WTC11 (cell line): ENCODE measurements around the gene UAP1L1. TPM values are rescaled to one million over a fixed set of nuclear protein-coding genes. Genes with fewer than 3 reads are reported as not detected.

ENCODE experiments used
- ATAC-seq: fragments of 200-7000 bp; cut with Tn5 transposase; 2 replicates; pipeline ENCODE4 v1.10.0; 2021; ENCODE audit warnings: mild to moderate bottlenecking, moderate library complexity
- CTCF ChIA-PET: fragments of 300-600 bp; sonication (Branson Sonifier 250); formaldehyde crosslinking; loops from one replicate; lab custom pipeline; 2021; ENCODE audit warnings: antibody characterized with exemption; lab: Charles Lee
- POLR2A ChIA-PET: fragments of 350-600 bp; sonication (Branson Sonifier 250); formaldehyde crosslinking; loops from one replicate; lab custom pipeline; 2021; ENCODE audit warnings: antibody characterized with exemption; lab: Charles Lee
- DNase-seq: peaks from one replicate; pipeline ENCODE4 v3.0.0; 2021; ENCODE audit warnings: low spot score
- H3K27ac Mint-ChIP-seq: 2 replicates; pipeline ENCODE4 v1.8.0; 2021; ENCODE audit warnings: mixed read lengths
- H3K27me3 Mint-ChIP-seq: 2 replicates; pipeline ENCODE4 v1.8.0; 2021; ENCODE audit warnings: low read depth, mild to moderate bottlenecking, moderate library complexity, mixed read lengths
- H3K36me3 Mint-ChIP-seq: 2 replicates; pipeline ENCODE4 v1.8.0; 2021; ENCODE audit warnings: mixed read lengths
- H3K4me1 Mint-ChIP-seq: 2 replicates; pipeline ENCODE4 v1.8.0; 2022; ENCODE audit warnings: mixed read lengths
- H3K4me3 Mint-ChIP-seq: 2 replicates; pipeline ENCODE4 v1.8.0; 2021; ENCODE audit warnings: mild to moderate bottlenecking, moderate library complexity, mixed read lengths
- H3K9me3 Mint-ChIP-seq: 2 replicates; pipeline ENCODE4 v1.8.0; 2021; ENCODE audit warnings: mixed read lengths
- CREM ChIP-seq: sonication (generic); formaldehyde crosslinking; IDR thresholded peaks from 2 replicates; pipeline ENCODE4 v1.8.1; 2022; ENCODE audit warnings: mild to moderate bottlenecking, missing genetic modification reagents, moderate library complexity
- HMGA2 ChIP-seq: fragments of 250-450 bp; sonication (Bioruptor Pico); IDR thresholded peaks from 2 replicates; pipeline ENCODE4 v1.4.0; 2021; ENCODE audit warnings: mild to moderate bottlenecking, moderate library complexity
- MYBL2 ChIP-seq: sonication (generic); formaldehyde crosslinking; IDR thresholded peaks from 2 replicates; pipeline ENCODE4 v1.8.1; 2023; ENCODE audit warnings: mild to moderate bottlenecking, moderate library complexity, missing genetic modification reagents
- SMAD3 ChIP-seq: sonication (generic); formaldehyde crosslinking; IDR thresholded peaks from 2 replicates; pipeline ENCODE4 v1.8.0; 2022; ENCODE audit warnings: missing genetic modification reagents, mild to moderate bottlenecking, borderline replicate concordance
- TP53 ChIP-seq: sonication (generic); formaldehyde crosslinking; IDR thresholded peaks from 2 replicates; pipeline ENCODE4 v1.8.1; 2023; ENCODE audit warnings: mild to moderate bottlenecking, missing genetic modification reagents
- ZNF232 ChIP-seq: sonication (generic); formaldehyde crosslinking; IDR thresholded peaks from 2 replicates; pipeline ENCODE4 v1.8.0; 2022; ENCODE audit warnings: mild to moderate bottlenecking, missing genetic modification reagents
- ZNF671 ChIP-seq: fragments of 250-450 bp; sonication (Bioruptor Pico); IDR thresholded peaks from 2 replicates; pipeline ENCODE4 v1.8.0; 2021; ENCODE audit warnings: mild to moderate bottlenecking
- total RNA-seq: library from RNA; stranded (reverse); gene quantifications from 3 replicates; pipeline ENCODE4 v1.2.3, GENCODE V29; 2021
- TF ChIP-seq, protein P1 (sequence below): sonication (generic); formaldehyde crosslinking; IDR thresholded peaks from 2 replicates; pipeline ENCODE4 v1.8.1; 2023; ENCODE audit warnings: mild to moderate bottlenecking, missing genetic modification reagents
- TF ChIP-seq, protein P2 (sequence below): sonication (generic); formaldehyde crosslinking; IDR thresholded peaks from 2 replicates; pipeline ENCODE4 v1.8.1; 2022; ENCODE audit warnings: low read depth, mild to moderate bottlenecking, moderate library complexity, missing genetic modification reagents, borderline replicate concordance
- TF ChIP-seq, protein P3 (sequence below): sonication (generic); formaldehyde crosslinking; IDR thresholded peaks from 2 replicates; pipeline ENCODE4 v1.8.1; 2022; ENCODE audit warnings: mild to moderate bottlenecking, missing genetic modification reagents, moderate library complexity, borderline replicate concordance
- TF ChIP-seq, protein P4 (sequence below): sonication (generic); formaldehyde crosslinking; conservative IDR thresholded peaks from 2 replicates; pipeline ENCODE4 v1.8.1; 2022; ENCODE audit warnings: mild to moderate bottlenecking, missing genetic modification reagents
- TF ChIP-seq, protein P5 (sequence below): fragments of 250-450 bp; sonication (Bioruptor Pico); IDR thresholded peaks from 2 replicates; pipeline ENCODE4 v2.1.2; 2022; ENCODE audit warnings: mild to moderate bottlenecking, moderate library complexity
- TF ChIP-seq, protein P6 (sequence below): sonication (generic); formaldehyde crosslinking; IDR thresholded peaks from 2 replicates; pipeline ENCODE4 v1.8.0; 2022; ENCODE audit warnings: mild to moderate bottlenecking, missing genetic modification reagents
- TF ChIP-seq, protein P7 (sequence below): sonication (generic); formaldehyde crosslinking; IDR thresholded peaks from 2 replicates; pipeline ENCODE4 v1.8.0; 2022; ENCODE audit warnings: mild to moderate bottlenecking, missing genetic modification reagents
- TF ChIP-seq, protein P8 (sequence below): fragments of 250-450 bp; sonication (Bioruptor Pico); IDR thresholded peaks from 2 replicates; pipeline ENCODE4 v1.9.0; 2021; ENCODE audit warnings: mild to moderate bottlenecking

Gene UAP1L1
- total RNA-seq, 1 experiment from 2014 or later: 17.7 TPM

DNA sequence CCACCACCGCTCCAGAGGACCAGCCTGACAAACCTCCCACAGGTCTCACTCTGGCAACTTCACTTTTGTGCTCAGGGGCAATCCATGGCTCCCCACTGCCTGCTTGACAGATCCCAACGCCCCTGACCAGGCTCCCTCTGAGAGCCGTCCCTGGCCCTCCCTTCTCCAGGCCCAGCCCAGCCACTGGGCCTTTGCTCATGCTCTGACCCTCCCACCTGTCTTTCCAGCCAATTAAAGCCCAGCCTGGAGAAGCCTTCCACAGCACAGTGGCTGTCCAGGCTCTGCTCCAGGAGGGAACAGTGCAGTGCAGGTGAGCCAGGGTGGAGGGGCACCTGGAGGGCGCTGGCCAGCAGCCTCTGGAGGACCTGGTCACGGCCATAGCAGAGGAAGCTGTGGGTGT, 26.7 kb upstream of the UAP1L1 start:
- Mint-ChIP-seq H3K4me3 (no peak overlapping the region), H3K36me3 (no peaks in the 10 kb centered on the region), H3K27me3 (peaks cover 56% of the 10 kb centered on the region), H3K4me1 (peaks cover 6% of the 10 kb centered on the region; the same call in 1 of the 2 replicates), H3K9me3 (no peaks in the 10 kb centered on the region), H3K27ac (no peak overlapping the region)
- ATAC-seq (no peak), DNase-seq (no peak)
- POLR2A ChIA-PET: no interaction called here
- CTCF ChIA-PET: interaction anchor here (1.4 to 3.4 kb wide), 7 partner anchors 16 to 242 kb away, joined by 4 to 179 read pairs (median 17); partner anchors contain the start of genes ABCA2, MAN1B1, RNF224 and SAPCD2
- TF ChIP-seq HMGA2 (CRISPR knock-in tag): no peak
- no peak for TF ChIP-seq ZNF232 (CRISPR knock-in tag)
- TF ChIP-seq, protein P1, sequence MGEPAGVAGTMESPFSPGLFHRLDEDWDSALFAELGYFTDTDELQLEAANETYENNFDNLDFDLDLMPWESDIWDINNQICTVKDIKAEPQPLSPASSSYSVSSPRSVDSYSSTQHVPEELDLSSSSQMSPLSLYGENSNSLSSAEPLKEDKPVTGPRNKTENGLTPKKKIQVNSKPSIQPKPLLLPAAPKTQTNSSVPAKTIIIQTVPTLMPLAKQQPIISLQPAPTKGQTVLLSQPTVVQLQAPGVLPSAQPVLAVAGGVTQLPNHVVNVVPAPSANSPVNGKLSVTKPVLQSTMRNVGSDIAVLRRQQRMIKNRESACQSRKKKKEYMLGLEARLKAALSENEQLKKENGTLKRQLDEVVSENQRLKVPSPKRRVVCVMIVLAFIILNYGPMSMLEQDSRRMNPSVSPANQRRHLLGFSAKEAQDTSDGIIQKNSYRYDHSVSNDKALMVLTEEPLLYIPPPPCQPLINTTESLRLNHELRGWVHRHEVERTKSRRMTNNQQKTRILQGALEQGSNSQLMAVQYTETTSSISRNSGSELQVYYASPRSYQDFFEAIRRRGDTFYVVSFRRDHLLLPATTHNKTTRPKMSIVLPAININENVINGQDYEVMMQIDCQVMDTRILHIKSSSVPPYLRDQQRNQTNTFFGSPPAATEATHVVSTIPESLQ: no peak
- TF ChIP-seq, protein P2, sequence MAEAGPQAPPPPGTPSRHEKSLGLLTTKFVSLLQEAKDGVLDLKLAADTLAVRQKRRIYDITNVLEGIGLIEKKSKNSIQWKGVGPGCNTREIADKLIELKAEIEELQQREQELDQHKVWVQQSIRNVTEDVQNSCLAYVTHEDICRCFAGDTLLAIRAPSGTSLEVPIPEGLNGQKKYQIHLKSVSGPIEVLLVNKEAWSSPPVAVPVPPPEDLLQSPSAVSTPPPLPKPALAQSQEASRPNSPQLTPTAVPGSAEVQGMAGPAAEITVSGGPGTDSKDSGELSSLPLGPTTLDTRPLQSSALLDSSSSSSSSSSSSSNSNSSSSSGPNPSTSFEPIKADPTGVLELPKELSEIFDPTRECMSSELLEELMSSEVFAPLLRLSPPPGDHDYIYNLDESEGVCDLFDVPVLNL (CRISPR knock-in tag): no peak
- TF ChIP-seq, protein P3, sequence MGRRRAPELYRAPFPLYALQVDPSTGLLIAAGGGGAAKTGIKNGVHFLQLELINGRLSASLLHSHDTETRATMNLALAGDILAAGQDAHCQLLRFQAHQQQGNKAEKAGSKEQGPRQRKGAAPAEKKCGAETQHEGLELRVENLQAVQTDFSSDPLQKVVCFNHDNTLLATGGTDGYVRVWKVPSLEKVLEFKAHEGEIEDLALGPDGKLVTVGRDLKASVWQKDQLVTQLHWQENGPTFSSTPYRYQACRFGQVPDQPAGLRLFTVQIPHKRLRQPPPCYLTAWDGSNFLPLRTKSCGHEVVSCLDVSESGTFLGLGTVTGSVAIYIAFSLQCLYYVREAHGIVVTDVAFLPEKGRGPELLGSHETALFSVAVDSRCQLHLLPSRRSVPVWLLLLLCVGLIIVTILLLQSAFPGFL: no peak
- TF ChIP-seq, protein P4, sequence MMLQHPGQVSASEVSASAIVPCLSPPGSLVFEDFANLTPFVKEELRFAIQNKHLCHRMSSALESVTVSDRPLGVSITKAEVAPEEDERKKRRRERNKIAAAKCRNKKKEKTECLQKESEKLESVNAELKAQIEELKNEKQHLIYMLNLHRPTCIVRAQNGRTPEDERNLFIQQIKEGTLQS (CRISPR knock-in tag): no peak

DNA sequence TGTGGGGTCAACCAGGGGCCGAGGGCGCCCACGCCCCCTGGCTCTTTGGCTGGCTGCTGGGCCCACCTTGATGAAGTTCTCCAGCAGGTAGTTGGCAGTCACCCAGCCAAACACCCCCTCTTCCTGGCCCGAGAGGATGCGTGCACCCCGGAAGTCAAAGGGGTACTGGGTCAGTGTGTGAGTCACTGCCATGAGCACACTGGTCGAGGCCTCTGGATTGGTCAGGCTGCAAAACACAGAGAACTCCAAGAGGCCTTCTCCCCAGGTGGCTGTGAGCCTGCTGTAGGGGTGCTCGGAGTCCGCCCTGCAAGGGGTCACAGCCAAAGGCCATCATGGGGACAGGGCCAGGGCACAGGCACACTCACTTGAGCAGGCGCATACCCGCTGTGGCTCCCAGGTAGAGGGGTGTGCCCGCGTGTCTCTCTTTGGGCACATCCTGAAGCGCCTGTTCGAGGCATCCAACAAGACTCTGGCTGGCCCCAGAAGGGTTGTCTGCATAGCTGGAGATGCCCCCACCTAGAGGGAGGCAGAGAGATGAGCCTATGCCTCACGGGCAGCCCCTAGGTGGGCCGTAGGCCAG, 26.1 kb upstream of the UAP1L1 start:
- DNase-seq (no peak), ATAC-seq (no peak)
- ChIA-PET POLR2A (no interaction called here), CTCF (interaction anchor here (3.3 to 10.4 kb wide), 4 partner anchors 16 to 22 kb away, joined by 40 to 240 read pairs (median 120); partner anchors contain the start of genes ABCA2 and SAPCD2)
- no peak for TF ChIP-seq TP53 (CRISPR knock-in tag)
- TF ChIP-seq ZNF671 (CRISPR knock-in tag): no peak
- H3K4me1 Mint-ChIP-seq: peaks cover 6% of the 10 kb centered on the region; the same call in 1 of the 2 replicates
- H3K4me3 Mint-ChIP-seq: no peak overlapping the region
- no peak overlapping the region for H3K27ac Mint-ChIP-seq
- H3K9me3 Mint-ChIP-seq: no peaks in the 10 kb centered on the region
- H3K36me3 Mint-ChIP-seq: no peaks in the 10 kb centered on the region
- peaks cover 56% of the 10 kb centered on the region for H3K27me3 Mint-ChIP-seq

DNA sequence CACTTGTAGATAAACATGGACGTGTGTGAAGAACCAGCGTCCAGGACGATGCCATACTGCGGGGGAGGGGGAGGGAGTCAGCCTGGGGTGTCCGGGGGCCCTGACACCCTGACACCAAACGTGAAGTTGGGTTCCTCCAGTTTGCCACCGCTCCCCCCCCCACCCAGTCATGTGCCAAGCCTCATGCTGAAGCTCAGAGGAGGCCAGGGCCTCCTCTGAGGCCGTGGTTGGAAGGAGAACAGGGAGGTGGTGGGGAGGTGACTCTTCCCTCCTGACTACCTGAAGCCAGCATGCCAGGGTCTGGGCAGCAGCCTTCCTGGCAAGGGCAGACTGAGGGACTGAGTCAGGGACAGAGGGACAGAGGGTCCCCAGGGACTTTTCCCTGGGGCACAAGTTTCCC, 25.0 kb upstream of the UAP1L1 start:
- H3K27ac Mint-ChIP-seq: no peak overlapping the region
- CTCF ChIA-PET: interaction anchor here (0.7 to 10.4 kb wide), 11 partner anchors 15 to 294 kb away, joined by 3 to 240 read pairs (median 3); partner anchors contain the start of genes LCN8, RNF208 and SAPCD2
- ATAC-seq: no peak
- H3K36me3 Mint-ChIP-seq: no peaks in the 10 kb centered on the region
- peaks cover 54% of the 10 kb centered on the region for H3K27me3 Mint-ChIP-seq
- POLR2A ChIA-PET: no interaction called here
- H3K9me3 Mint-ChIP-seq: no peaks in the 10 kb centered on the region
- DNase-seq: no peak
- H3K4me3 Mint-ChIP-seq: no peak overlapping the region
- H3K4me1 Mint-ChIP-seq: peaks cover 6% of the 10 kb centered on the region; the same call in 1 of the 2 replicates
- no peak for TF ChIP-seq CREM (CRISPR knock-in tag)
- TF ChIP-seq, protein P5, sequence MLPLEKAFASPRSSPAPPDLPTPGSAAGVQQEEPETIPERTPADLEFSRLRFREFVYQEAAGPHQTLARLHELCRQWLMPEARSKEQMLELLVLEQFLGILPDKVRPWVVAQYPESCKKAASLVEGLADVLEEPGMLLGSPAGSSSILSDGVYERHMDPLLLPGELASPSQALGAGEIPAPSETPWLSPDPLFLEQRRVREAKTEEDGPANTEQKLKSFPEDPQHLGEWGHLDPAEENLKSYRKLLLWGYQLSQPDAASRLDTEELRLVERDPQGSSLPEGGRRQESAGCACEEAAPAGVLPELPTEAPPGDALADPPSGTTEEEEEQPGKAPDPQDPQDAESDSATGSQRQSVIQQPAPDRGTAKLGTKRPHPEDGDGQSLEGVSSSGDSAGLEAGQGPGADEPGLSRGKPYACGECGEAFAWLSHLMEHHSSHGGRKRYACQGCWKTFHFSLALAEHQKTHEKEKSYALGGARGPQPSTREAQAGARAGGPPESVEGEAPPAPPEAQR (CRISPR knock-in tag): no peak
- TF ChIP-seq MYBL2 (CRISPR knock-in tag): no peak
- TF ChIP-seq, protein P6, sequence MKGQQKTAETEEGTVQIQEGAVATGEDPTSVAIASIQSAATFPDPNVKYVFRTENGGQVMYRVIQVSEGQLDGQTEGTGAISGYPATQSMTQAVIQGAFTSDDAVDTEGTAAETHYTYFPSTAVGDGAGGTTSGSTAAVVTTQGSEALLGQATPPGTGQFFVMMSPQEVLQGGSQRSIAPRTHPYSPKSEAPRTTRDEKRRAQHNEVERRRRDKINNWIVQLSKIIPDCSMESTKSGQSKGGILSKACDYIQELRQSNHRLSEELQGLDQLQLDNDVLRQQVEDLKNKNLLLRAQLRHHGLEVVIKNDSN: no peak
- TF ChIP-seq, protein P1: no peak
- TF ChIP-seq, protein P7, sequence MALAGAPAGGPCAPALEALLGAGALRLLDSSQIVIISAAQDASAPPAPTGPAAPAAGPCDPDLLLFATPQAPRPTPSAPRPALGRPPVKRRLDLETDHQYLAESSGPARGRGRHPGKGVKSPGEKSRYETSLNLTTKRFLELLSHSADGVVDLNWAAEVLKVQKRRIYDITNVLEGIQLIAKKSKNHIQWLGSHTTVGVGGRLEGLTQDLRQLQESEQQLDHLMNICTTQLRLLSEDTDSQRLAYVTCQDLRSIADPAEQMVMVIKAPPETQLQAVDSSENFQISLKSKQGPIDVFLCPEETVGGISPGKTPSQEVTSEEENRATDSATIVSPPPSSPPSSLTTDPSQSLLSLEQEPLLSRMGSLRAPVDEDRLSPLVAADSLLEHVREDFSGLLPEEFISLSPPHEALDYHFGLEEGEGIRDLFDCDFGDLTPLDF (CRISPR knock-in tag): no peak
- TF ChIP-seq SMAD3 (CRISPR knock-in tag): no peak
- TF ChIP-seq, protein P8, sequence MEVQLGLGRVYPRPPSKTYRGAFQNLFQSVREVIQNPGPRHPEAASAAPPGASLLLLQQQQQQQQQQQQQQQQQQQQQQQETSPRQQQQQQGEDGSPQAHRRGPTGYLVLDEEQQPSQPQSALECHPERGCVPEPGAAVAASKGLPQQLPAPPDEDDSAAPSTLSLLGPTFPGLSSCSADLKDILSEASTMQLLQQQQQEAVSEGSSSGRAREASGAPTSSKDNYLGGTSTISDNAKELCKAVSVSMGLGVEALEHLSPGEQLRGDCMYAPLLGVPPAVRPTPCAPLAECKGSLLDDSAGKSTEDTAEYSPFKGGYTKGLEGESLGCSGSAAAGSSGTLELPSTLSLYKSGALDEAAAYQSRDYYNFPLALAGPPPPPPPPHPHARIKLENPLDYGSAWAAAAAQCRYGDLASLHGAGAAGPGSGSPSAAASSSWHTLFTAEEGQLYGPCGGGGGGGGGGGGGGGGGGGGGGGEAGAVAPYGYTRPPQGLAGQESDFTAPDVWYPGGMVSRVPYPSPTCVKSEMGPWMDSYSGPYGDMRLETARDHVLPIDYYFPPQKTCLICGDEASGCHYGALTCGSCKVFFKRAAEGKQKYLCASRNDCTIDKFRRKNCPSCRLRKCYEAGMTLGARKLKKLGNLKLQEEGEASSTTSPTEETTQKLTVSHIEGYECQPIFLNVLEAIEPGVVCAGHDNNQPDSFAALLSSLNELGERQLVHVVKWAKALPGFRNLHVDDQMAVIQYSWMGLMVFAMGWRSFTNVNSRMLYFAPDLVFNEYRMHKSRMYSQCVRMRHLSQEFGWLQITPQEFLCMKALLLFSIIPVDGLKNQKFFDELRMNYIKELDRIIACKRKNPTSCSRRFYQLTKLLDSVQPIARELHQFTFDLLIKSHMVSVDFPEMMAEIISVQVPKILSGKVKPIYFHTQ: no peak
- TF ChIP-seq, protein P3: no peak
